HEK293 (cell line): ENCODE results near the gene LHFPL4.

Experiments used
- CTCF ChIA-PET: fragments of 350-600 bp; formaldehyde crosslinking; extraction: SDS; loops from one replicate; lab custom pipeline; 2021; ENCODE audit warnings: antibody characterized with exemption; lab: Yijun Ruan, JAX
- POLR2A ChIA-PET: fragments of 300-600 bp; formaldehyde crosslinking; extraction: SDS; loops from one replicate; lab custom pipeline; 2020; ENCODE audit warnings: antibody characterized with exemption, inconsistent platforms; lab: Yijun Ruan, JAX
- H3K27ac ChIP-seq: fragments of 200-500 bp; sonication (Bioruptor generic); 2 replicates; pipeline ENCODE4 v1.5.1; 2014; ENCODE audit warnings: low read depth, low read length, control low read depth, inconsistent platforms; ENCODE audit errors: extremely low read depth
- H3K36me3 ChIP-seq, 2 experiments: fragments of 200-500 bp in 1 of 2; sonication (Bioruptor generic) in 1 of 2; 1 replicate in 1 of 2; 2 replicates in 1 of 2; pipeline ENCODE4 v1.5.1; 2014 to 2017; ENCODE audit warnings: inconsistent platforms in 2 of 2, low read length in 2 of 2; ENCODE audit not compliant: control insufficient read depth in 2 of 2, insufficient read depth in 1 of 2
- H3K4me1 ChIP-seq: fragments of 200-500 bp; sonication (Bioruptor generic); 2 replicates; pipeline ENCODE4 v1.5.1; 2014; ENCODE audit warnings: mild to moderate bottlenecking, low read length, inconsistent platforms; ENCODE audit not compliant: control insufficient read depth, insufficient read depth
- H3K4me3 ChIP-seq: 2 replicates; pipeline ENCODE4 v1.5.1; 2011; ENCODE audit warnings: low read depth, mild to moderate bottlenecking, control low read depth, low read length, moderate library complexity
- H3K9me3 ChIP-seq: fragments of 200-500 bp; sonication (Bioruptor generic); 2 replicates; pipeline ENCODE4 v1.5.1; 2014; ENCODE audit warnings: low read depth, low read length, inconsistent platforms; ENCODE audit not compliant: control insufficient read depth, insufficient read depth
- BCL6B ChIP-seq: fragments of 450-650 bp; formaldehyde crosslinking; IDR thresholded peaks from 2 replicates; pipeline ENCODE4 v1.5.1; 2017; ENCODE audit warnings: missing biosample characterization, missing genetic modification characterization
- KLF17 ChIP-seq: fragments of 450-650 bp; formaldehyde crosslinking; IDR thresholded peaks from 2 replicates; pipeline ENCODE4 v1.5.1; 2016; ENCODE audit warnings: missing biosample characterization, missing genetic modification characterization
- PBX3 ChIP-seq: sonication (generic); formaldehyde crosslinking; IDR thresholded peaks from 2 replicates; pipeline ENCODE4 v1.8.1; 2022; ENCODE audit warnings: mild to moderate bottlenecking, moderate library complexity, missing genetic modification reagents
- PRDM2 ChIP-seq: fragments of 450-650 bp; formaldehyde crosslinking; IDR thresholded peaks from 2 replicates; pipeline ENCODE4 v1.5.1; 2016; ENCODE audit warnings: missing biosample characterization, missing genetic modification characterization, borderline replicate concordance
- ZNF132 ChIP-seq: fragments of 450-650 bp; formaldehyde crosslinking; IDR thresholded peaks from 2 replicates; pipeline ENCODE4 v1.5.1; 2017; ENCODE audit warnings: missing biosample characterization, missing genetic modification characterization, borderline replicate concordance
- ZNF18 ChIP-seq: fragments of 450-650 bp; formaldehyde crosslinking; IDR thresholded peaks from 2 replicates; pipeline ENCODE4 v1.5.1; 2016; ENCODE audit warnings: missing biosample characterization, missing genetic modification characterization
- ZNF2 ChIP-seq: fragments of 450-650 bp; formaldehyde crosslinking; IDR thresholded peaks from 2 replicates; pipeline ENCODE4 v1.5.1; 2016; ENCODE audit warnings: missing biosample characterization, missing genetic modification characterization
- ZNF274 ChIP-seq, 2 experiments: fragments of 200-500 bp in 1 of 2; fragments of 450-650 bp in 1 of 2; sonication (Bioruptor generic) in 1 of 2; formaldehyde crosslinking in 1 of 2; IDR thresholded peaks; 2 replicates each; pipeline versions ENCODE4 v1.5.1 to v1.6.1; 2014 to 2016; ENCODE audit warnings: borderline replicate concordance in 1 of 2, inconsistent platforms in 1 of 2, low read length in 1 of 2, missing biosample characterization in 1 of 2, missing genetic modification characterization in 1 of 2
- ZNF341 ChIP-seq: fragments of 450-650 bp; formaldehyde crosslinking; IDR thresholded peaks from 2 replicates; pipeline ENCODE4; 2016; ENCODE audit warnings: low read depth, missing biosample characterization, missing genetic modification characterization
- ZNF501 ChIP-seq: fragments of 450-650 bp; formaldehyde crosslinking; IDR thresholded peaks from 2 replicates; pipeline ENCODE4 v1.5.1; 2016; ENCODE audit warnings: missing biosample characterization, missing genetic modification characterization
- ZNF521 ChIP-seq: fragments of 450-650 bp; formaldehyde crosslinking; IDR thresholded peaks from 2 replicates; pipeline ENCODE4 v1.5.1; 2017; ENCODE audit warnings: missing biosample characterization, mild to moderate bottlenecking, missing genetic modification characterization
- ZNF529 ChIP-seq: fragments of 450-650 bp; formaldehyde crosslinking; IDR thresholded peaks from 2 replicates; pipeline ENCODE4 v1.5.1; 2017; ENCODE audit warnings: missing genetic modification characterization, missing biosample characterization; ENCODE audit not compliant: insufficient replicate concordance
- ZNF660 ChIP-seq: fragments of 450-650 bp; IDR thresholded peaks from 2 replicates; pipeline ENCODE4 v1.5.1; 2018; ENCODE audit warnings: missing biosample characterization, mild to moderate bottlenecking, missing genetic modification characterization
- ZNF692 ChIP-seq: fragments of 450-650 bp; formaldehyde crosslinking; IDR thresholded peaks from 2 replicates; pipeline ENCODE4 v1.5.1; 2016; ENCODE audit warnings: missing biosample characterization, missing genetic modification characterization
- ZNF830 ChIP-seq: fragments of 450-650 bp; IDR thresholded peaks from 2 replicates; pipeline ENCODE4 v1.5.0; 2018; ENCODE audit warnings: missing biosample characterization, missing genetic modification characterization, low read depth, mild to moderate bottlenecking, moderate library complexity

Gene LHFPL4

GRCh38 chr3:9508781-9509180 lies 44.8 kb downstream of the LHFPL4 start (continued):
- TF ChIP-seq PRDM2 (no peak), KLF17 (tag by site-specific recombination) (no peak), PBX3 (no peak), ZNF501 (tag by site-specific recombination) (no peak)

- H3K27ac ChIP-seq, result no peak overlapping the region
- ChIA-PET CTCF (interaction anchor here (0.6 kb wide), 1 partner anchor 1275 kb away, joined by 3 read pairs; no protein-coding TSS in a partner anchor), POLR2A (no interaction called here)
- H3K4me1 ChIP-seq, result no peaks in the 10 kb centered on the region
- no peaks in the 10 kb centered on the region for H3K9me3 ChIP-seq
- TF ChIP-seq ZNF132 (tag by site-specific recombination) (no peak), ZNF341 (tag by site-specific recombination) (0 out of 2 replicates have a peak, but pooled peaks have one; percentile 29), ZNF830 (tag by site-specific recombination) (no peak)
- H3K36me3 ChIP-seq, result no peaks in the 10 kb centered on the region
- H3K4me3 ChIP-seq, result no peak overlapping the region
Observed at GRCh38 chr3:9507586-9508578, 45.7 kb downstream of the LHFPL4 start.

GRCh38 chr3:9503283-9503682 lies 50.3 kb downstream of the LHFPL4 start:
- ChIA-PET CTCF (interaction anchor here (0.6 to 3.0 kb wide), 42 partner anchors 8 to 539 kb away, joined by 3 to 21 read pairs (median 3); partner anchors contain the start of gene THUMPD3), POLR2A (no interaction called here)
- Histone ChIP-seq H3K4me1 (no peaks in the 10 kb centered on the region), H3K9me3 (no peaks in the 10 kb centered on the region), H3K27ac (no peak overlapping the region), H3K4me3 (no peak overlapping the region), H3K36me3 (no peaks in the 10 kb centered on the region)
- TF ChIP-seq ZNF2 (tag by site-specific recombination) (peak; percentile 52; the same call in 1 of the 2 replicates), ZNF18 (tag by site-specific recombination) (peak; percentile 79), ZNF692 (0 out of 2 replicates have a peak, but pooled peaks have one; percentile 31), ZNF274 (IDR thresholded peaks at IDR 0.05; ENCODE audit: low read length) (no peak), ZNF274 (tag by site-specific recombination; IDR thresholded peaks at IDR 0.05; ENCODE audit: borderline replicate concordance) (no peak), ZNF660 (tag by site-specific recombination) (peak; percentile 38; the same call in 1 of the 2 replicates), ZNF521 (no peak), ZNF529 (tag by site-specific recombination) (no peak), BCL6B (tag by site-specific recombination) (no peak)
